Measurements from ENCODE around the gene MRAS.

DNA sequence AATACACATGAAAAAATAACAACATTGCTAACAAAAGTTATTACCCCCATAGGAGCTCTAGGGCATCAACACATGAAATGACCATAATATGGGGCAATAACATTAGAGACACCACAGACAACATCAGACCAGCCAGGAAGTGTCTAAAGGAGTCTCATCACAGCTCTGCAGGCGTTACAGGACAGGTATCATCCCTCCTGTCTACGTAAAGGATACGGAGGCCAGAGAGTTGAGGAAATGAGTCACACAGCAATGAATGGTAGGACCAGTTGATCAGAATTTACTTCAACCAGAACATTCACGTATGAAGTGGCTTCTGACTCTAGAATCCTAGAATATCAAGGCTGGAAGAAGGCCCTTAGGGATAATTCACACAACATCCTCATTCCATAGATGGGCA lies 20.5 kb upstream of the MRAS start:
- TF ChIP-seq, protein P1, sequence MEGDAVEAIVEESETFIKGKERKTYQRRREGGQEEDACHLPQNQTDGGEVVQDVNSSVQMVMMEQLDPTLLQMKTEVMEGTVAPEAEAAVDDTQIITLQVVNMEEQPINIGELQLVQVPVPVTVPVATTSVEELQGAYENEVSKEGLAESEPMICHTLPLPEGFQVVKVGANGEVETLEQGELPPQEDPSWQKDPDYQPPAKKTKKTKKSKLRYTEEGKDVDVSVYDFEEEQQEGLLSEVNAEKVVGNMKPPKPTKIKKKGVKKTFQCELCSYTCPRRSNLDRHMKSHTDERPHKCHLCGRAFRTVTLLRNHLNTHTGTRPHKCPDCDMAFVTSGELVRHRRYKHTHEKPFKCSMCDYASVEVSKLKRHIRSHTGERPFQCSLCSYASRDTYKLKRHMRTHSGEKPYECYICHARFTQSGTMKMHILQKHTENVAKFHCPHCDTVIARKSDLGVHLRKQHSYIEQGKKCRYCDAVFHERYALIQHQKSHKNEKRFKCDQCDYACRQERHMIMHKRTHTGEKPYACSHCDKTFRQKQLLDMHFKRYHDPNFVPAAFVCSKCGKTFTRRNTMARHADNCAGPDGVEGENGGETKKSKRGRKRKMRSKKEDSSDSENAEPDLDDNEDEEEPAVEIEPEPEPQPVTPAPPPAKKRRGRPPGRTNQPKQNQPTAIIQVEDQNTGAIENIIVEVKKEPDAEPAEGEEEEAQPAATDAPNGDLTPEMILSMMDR (IDR thresholded peaks at IDR 0.05; ENCODE audit: poor library complexity) = no peak
- no peak for TF ChIP-seq EZH2phosphoT487 (IDR thresholded peaks at IDR 0.05; ENCODE audit: low read depth, severe bottlenecking, unreplicated experiment)
- TF ChIP-seq EZH2 (IDR thresholded peaks at IDR 0.05; ENCODE audit: borderline replicate concordance) = no peak
